Tibial nerve (tissue), 4 donors: ENCODE data around the gene HPS1. TPM values are rescaled to one million over a fixed set of nuclear protein-coding genes. Genes with fewer than 3 reads are reported as not detected.

ENCODE experiments used
- DNase-seq, 2 donors: peaks; one replicate each; pipeline ENCODE4 v3.0.0-alpha.2; 2019; ENCODE audit warnings: low spot score in 2 of 2
- H3K27ac ChIP-seq, 4 donors: fragments of 200-600 bp; sonication (generic) in 3 of 4; one replicate each; pipeline ENCODE4 v1.5.1; 2017 to 2019; ENCODE audit warnings: mild to moderate bottlenecking in 1 of 4
- H3K27me3 ChIP-seq, 2 donors: fragments of 200-600 bp; sonication (generic) in 1 of 2; one replicate each; pipeline versions ENCODE4 v1.5.1 to v1.6.0; 2017 to 2019
- H3K36me3 ChIP-seq, 3 donors: fragments of 200-600 bp; sonication (generic); one replicate each; pipeline ENCODE4 v1.5.1; 2018 to 2019
- H3K4me1 ChIP-seq, 4 donors: fragments of 200-600 bp; sonication (generic) in 3 of 4; one replicate each; pipeline ENCODE4 v1.5.1; 2017 to 2019
- H3K4me3 ChIP-seq, 4 donors: fragments of 200-600 bp; sonication (generic) in 3 of 4; one replicate each; pipeline ENCODE4 v1.5.1; 2017 to 2019; ENCODE audit warnings: mild to moderate bottlenecking in 1 of 4, moderate library complexity in 1 of 4
- H3K9me3 ChIP-seq, 4 donors: fragments of 200-600 bp; sonication (generic) in 3 of 4; one replicate each; pipeline ENCODE4 v1.5.1; 2017 to 2019
- EP300 ChIP-seq, 2 donors: sonication (generic); formaldehyde crosslinking; IDR thresholded peaks; one replicate each; pipeline ENCODE4 v1.6.1; 2017; ENCODE audit warnings: antibody characterized with exemption in 2 of 2, mild to moderate bottlenecking in 1 of 2
- POLR2A ChIP-seq, 2 donors: fragments of 450-650 bp; IDR thresholded peaks; one replicate each; pipeline ENCODE4 v1.6.1; 2017; ENCODE audit warnings: antibody characterized with exemption in 2 of 2, mild to moderate bottlenecking in 2 of 2, moderate library complexity in 2 of 2
- WGBS, 2 donors: methylation state at CpG; one replicate each; pipeline ENCODE4 v1.1.5; 2018; 5-methylcytosine and 5-hydroxymethylcytosine counted together
- total RNA-seq, 4 donors: library from RNA; depleted of rRNA; stranded (reverse); fragments of >200 nt; gene quantifications; one replicate each; pipeline ENCODE4 v1.1.0, GENCODE V29; 2016
- TF ChIP-seq, protein P1 (sequence below), 5 experiments: fragments of 200-600 bp in 3 of 5; fragments of 450-650 bp in 2 of 5; sonication (generic) in 3 of 5; IDR thresholded peaks; one replicate each; pipeline ENCODE4 v1.5.1; 2016 to 2019; ENCODE audit warnings: antibody characterized with exemption in 5 of 5, mild to moderate bottlenecking in 3 of 5, moderate library complexity in 2 of 5

HPS1 gene
- total RNA-seq, 4 donors from 2014 or later, result 38.7 to 101 (median 62.5) TPM

DNA sequence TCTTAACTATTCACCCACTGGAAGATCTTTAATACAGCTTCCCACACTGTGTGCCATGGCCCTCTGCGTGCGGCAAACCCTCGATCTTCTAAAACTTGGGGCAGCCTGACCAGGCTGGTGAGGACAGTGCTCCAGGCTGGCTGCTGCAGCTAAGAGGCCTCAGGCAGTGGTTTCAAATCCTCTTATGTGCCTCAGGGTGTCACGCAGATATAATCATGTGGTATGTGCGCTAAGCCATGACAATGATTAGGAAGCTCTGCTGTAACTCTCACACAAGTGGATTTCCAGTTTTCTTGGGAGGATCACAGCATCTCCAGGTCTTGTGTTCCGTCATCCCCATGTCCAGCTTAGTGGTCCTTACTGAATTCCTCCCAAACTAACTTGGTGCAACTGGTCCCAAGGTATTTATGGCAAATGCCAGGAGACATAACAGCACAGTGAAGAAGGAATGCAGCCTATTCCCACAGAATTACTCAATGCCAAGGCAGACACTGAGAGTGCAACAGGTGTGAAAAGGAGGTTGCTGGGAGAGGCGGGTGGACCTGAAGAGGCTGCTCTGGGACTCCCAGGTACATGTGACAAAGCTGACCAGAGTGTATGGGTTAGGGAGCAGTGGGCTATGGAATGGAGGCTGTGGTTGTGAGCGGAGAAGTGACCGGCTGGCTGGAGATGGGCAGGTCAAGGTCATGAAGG is 2.3 kb downstream of the HPS1 start:
- TF ChIP-seq EP300 (IDR thresholded peaks at IDR 0.05) (no peak), POLR2A (IDR thresholded peaks at IDR 0.05) (no peak)
- TF ChIP-seq, protein P1, sequence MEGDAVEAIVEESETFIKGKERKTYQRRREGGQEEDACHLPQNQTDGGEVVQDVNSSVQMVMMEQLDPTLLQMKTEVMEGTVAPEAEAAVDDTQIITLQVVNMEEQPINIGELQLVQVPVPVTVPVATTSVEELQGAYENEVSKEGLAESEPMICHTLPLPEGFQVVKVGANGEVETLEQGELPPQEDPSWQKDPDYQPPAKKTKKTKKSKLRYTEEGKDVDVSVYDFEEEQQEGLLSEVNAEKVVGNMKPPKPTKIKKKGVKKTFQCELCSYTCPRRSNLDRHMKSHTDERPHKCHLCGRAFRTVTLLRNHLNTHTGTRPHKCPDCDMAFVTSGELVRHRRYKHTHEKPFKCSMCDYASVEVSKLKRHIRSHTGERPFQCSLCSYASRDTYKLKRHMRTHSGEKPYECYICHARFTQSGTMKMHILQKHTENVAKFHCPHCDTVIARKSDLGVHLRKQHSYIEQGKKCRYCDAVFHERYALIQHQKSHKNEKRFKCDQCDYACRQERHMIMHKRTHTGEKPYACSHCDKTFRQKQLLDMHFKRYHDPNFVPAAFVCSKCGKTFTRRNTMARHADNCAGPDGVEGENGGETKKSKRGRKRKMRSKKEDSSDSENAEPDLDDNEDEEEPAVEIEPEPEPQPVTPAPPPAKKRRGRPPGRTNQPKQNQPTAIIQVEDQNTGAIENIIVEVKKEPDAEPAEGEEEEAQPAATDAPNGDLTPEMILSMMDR (IDR thresholded peaks at IDR 0.05), result no peak
- no peak for DNase-seq
- 71 to 89% methylated on average over 9 of the region's 9 CpGs for WGBS, 2 donors

DNA sequence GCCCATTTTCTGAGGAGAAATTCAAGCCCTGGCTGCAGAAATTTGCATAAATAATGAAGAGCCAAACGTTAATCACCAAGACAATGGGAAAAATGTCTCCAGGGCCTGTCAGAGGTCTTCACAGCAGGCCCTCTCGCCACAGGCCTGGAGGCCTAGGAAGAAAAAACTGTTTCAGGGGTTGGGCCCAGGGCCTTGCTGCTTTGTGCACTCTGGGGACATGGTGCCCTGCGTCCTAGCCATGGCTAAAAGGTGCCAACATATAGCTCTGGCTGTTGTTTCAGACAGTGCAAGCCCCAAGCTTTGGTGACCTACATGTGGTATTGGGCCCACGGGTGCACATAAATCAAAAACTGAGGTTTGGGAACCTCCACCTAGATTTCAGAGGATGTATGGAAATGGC is 8.0 kb downstream of the HPS1 start:
- 84 to 90% methylated on average over 4 of the region's 4 CpGs for WGBS, 2 donors

More for the DNA sequence above, 2.3 kb downstream of the HPS1 start:
- Histone ChIP-seq H3K4me1 (peaks cover 0 to 23% (median 5%) of the 10 kb centered on the region in 4 donors), H3K27ac (peak overlapping the region in 1 of 4 donors; percentile 96), H3K36me3 (peaks cover 0 to 46% (median 0%) of the 10 kb centered on the region in 3 donors), H3K4me3 (no peak overlapping the region), H3K9me3 (no peaks in the 10 kb centered on the region), H3K27me3 (no peaks in the 10 kb centered on the region)

DNA sequence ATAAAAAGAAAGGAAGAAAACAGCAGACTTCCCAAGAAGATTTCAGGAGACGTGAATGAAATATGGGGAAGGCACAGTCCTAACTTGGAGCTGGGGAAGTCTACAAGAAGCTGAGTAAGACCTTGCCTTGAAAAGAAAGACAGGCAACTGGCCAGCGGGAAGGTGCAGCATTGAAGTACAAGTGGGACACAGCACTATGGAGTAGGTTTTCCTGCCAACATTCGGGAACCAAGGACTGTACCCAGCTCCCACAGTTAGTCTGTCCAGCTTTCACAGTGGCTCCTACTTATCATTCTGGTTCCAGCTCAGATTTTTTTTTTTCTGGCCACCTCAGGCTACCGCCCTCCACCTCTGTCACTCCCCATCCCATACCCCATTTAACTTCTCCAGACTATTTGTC is 10.0 kb downstream of the HPS1 start:
- peaks cover 5 to 83% (median 38%) of the 10 kb centered on the region in 3 donors for H3K36me3 ChIP-seq
- 91 to 95% methylated on average over 4 of the region's 4 CpGs for WGBS, 2 donors
- no peaks in the 10 kb centered on the region for H3K4me1 ChIP-seq
- no peak overlapping the region for H3K27ac ChIP-seq
- no peaks in the 10 kb centered on the region for H3K27me3 ChIP-seq
- H3K4me3 ChIP-seq, result no peak overlapping the region
- DNase-seq, result no peak
- H3K9me3 ChIP-seq, result peaks cover 0 to 10% (median 1%) of the 10 kb centered on the region in 4 donors
- TF ChIP-seq, protein P1 (IDR thresholded peaks at IDR 0.05), result no peak
- TF ChIP-seq POLR2A (IDR thresholded peaks at IDR 0.05) (no peak), EP300 (IDR thresholded peaks at IDR 0.05) (no peak)

More for the DNA sequence above, 8.0 kb downstream of the HPS1 start:
- DNase-seq, result no peak
- Histone ChIP-seq H3K4me3 (no peak overlapping the region), H3K4me1 (no peaks in the 10 kb centered on the region), H3K27me3 (no peaks in the 10 kb centered on the region), H3K9me3 (no peaks in the 10 kb centered on the region), H3K36me3 (peaks cover 5 to 82% (median 18%) of the 10 kb centered on the region in 3 donors), H3K27ac (no peak overlapping the region)
- TF ChIP-seq, protein P1 (IDR thresholded peaks at IDR 0.05), result no peak
- TF ChIP-seq EP300 (IDR thresholded peaks at IDR 0.05) (no peak), POLR2A (IDR thresholded peaks at IDR 0.05) (no peak)

DNA sequence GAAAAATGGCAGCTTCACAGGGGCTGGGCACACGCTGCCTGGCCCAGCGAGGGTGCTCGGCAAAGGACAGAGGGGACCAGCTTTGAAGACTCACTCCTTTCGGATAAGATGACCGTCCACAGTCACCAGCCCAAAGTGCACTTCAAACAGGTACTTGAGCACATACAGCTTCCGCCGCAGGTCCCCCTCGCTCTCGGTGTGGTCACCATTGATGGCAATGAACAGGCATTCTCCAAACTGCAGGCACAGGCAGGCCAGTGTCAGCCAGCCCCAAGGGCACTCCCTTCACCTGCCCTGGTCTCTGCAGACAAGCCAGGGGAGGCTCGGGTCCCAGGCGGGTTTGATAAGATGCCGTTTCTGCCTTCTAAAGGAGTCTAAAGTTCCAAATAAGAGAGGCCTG is 11.6 kb downstream of the HPS1 start:
- WGBS, 2 donors, result 92 to 96% methylated on average over 12 of the region's 12 CpGs
- DNase-seq, result no peak
- Histone ChIP-seq H3K36me3 (peaks cover 5 to 98% (median 52%) of the 10 kb centered on the region in 3 donors), H3K4me1 (no peaks in the 10 kb centered on the region), H3K27me3 (no peaks in the 10 kb centered on the region), H3K9me3 (peaks cover 0 to 10% (median 1%) of the 10 kb centered on the region in 4 donors), H3K4me3 (no peak overlapping the region), H3K27ac (no peak overlapping the region)
- TF ChIP-seq, protein P1 (IDR thresholded peaks at IDR 0.05), result no peak
- TF ChIP-seq EP300 (IDR thresholded peaks at IDR 0.05) (no peak), POLR2A (IDR thresholded peaks at IDR 0.05) (no peak)
